Astrocyte (in vitro differentiated cells and primary cell): Measurements from ENCODE around the gene ANKRD44.

Experiments
- EZH2 ChIP-seq: IDR thresholded peaks from 2 replicates; pipeline ENCODE4 v1.6.1; 2012; ENCODE audit warnings: mild to moderate bottlenecking, low read length, inconsistent platforms; ENCODE audit not compliant: insufficient read depth
- TF ChIP-seq, protein P1 (sequence below): IDR thresholded peaks from 2 replicates; pipeline ENCODE4 v1.5.1; 2011; ENCODE audit warnings: low read depth, mild to moderate bottlenecking, inconsistent platforms, low read length, moderate library complexity; ENCODE audit not compliant: insufficient read depth

DNA sequence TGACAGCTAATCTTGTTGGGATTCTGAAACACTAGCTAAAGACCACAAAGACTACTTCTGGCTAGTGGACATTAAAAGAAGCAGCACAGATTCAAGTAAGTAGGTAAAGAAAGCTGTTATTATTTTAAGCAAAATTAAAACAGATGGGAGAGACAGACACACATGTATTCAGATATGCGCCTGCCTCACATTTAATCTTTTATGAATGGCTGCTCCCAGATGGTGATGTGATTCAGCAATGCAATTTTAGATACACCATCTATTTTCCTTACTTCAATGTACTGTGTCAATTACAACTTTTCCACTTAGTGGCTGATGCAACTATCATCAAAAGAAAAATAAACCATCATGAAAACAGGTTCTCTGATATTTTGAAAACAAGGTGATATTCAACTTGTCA lies 251.1 kb downstream of the ANKRD44 start:
- no peak for TF ChIP-seq EZH2
- TF ChIP-seq, protein P1, sequence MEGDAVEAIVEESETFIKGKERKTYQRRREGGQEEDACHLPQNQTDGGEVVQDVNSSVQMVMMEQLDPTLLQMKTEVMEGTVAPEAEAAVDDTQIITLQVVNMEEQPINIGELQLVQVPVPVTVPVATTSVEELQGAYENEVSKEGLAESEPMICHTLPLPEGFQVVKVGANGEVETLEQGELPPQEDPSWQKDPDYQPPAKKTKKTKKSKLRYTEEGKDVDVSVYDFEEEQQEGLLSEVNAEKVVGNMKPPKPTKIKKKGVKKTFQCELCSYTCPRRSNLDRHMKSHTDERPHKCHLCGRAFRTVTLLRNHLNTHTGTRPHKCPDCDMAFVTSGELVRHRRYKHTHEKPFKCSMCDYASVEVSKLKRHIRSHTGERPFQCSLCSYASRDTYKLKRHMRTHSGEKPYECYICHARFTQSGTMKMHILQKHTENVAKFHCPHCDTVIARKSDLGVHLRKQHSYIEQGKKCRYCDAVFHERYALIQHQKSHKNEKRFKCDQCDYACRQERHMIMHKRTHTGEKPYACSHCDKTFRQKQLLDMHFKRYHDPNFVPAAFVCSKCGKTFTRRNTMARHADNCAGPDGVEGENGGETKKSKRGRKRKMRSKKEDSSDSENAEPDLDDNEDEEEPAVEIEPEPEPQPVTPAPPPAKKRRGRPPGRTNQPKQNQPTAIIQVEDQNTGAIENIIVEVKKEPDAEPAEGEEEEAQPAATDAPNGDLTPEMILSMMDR, result no peak
